NB4 (cell line): ENCODE data around the gene CYSRT1.

Experiments used
- POLR2A ChIP-seq: IDR thresholded peaks from 2 replicates; pipeline ENCODE4 v1.6.1; 2011; ENCODE audit warnings: mild to moderate bottlenecking; ENCODE audit not compliant: insufficient read length; ENCODE audit errors: extremely low read depth
- TF ChIP-seq, protein P1 (sequence below): IDR thresholded peaks from one replicate; pipeline ENCODE4 v1.5.1; 2012; ENCODE audit warnings: low read depth, low read length

DNA sequence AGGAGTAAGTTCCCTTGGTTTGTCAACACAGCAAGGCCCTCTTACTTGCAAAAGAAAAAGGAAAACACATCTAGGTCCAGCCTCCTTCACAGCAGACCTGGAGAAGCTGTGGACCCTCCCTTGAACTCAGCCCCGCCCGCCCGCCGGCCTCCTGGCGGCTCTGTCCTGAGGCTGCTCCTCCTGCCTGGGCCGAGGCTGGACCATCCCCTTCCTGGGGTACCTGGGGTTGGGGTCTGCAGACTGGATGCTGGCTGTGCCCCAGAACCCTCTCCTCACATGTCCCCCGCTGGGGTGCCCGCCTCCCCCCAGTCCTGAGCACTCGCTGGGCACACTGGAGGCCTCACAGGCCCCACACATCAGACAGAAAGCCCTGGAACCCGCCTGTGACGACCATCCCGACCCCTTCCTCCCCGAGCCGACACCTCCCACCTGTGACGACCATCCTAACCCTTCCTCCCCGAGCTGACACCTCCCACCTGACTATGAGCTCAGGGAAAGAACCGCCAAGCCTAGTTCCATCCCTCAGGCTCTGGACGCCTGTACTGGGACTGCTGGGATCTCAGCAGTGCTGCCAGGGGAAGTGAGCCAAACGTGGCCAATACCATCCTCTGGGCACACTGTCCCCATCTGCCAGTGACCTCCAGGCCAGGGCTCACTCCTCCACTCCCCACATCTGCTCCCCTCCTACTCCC is 45.9 kb upstream of the CYSRT1 start:
- TF ChIP-seq, protein P1, sequence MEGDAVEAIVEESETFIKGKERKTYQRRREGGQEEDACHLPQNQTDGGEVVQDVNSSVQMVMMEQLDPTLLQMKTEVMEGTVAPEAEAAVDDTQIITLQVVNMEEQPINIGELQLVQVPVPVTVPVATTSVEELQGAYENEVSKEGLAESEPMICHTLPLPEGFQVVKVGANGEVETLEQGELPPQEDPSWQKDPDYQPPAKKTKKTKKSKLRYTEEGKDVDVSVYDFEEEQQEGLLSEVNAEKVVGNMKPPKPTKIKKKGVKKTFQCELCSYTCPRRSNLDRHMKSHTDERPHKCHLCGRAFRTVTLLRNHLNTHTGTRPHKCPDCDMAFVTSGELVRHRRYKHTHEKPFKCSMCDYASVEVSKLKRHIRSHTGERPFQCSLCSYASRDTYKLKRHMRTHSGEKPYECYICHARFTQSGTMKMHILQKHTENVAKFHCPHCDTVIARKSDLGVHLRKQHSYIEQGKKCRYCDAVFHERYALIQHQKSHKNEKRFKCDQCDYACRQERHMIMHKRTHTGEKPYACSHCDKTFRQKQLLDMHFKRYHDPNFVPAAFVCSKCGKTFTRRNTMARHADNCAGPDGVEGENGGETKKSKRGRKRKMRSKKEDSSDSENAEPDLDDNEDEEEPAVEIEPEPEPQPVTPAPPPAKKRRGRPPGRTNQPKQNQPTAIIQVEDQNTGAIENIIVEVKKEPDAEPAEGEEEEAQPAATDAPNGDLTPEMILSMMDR = no peak
- TF ChIP-seq POLR2A = no peak
